ENCODE results near the gene GGA3.
"Not testable (repeated sequence)": the region's sequence is repeated elsewhere in the genome, so short reads cannot be mapped to it uniquely, and the experiment has no call there.

Gene GGA3, protein sequence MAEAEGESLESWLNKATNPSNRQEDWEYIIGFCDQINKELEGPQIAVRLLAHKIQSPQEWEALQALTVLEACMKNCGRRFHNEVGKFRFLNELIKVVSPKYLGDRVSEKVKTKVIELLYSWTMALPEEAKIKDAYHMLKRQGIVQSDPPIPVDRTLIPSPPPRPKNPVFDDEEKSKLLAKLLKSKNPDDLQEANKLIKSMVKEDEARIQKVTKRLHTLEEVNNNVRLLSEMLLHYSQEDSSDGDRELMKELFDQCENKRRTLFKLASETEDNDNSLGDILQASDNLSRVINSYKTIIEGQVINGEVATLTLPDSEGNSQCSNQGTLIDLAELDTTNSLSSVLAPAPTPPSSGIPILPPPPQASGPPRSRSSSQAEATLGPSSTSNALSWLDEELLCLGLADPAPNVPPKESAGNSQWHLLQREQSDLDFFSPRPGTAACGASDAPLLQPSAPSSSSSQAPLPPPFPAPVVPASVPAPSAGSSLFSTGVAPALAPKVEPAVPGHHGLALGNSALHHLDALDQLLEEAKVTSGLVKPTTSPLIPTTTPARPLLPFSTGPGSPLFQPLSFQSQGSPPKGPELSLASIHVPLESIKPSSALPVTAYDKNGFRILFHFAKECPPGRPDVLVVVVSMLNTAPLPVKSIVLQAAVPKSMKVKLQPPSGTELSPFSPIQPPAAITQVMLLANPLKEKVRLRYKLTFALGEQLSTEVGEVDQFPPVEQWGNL

GRCh38 chr17:75261336-75262111, at the start of gene GGA3, which contains the start of gene MRPS7:
TSS of gene GGA3 (minus strand) at chr17:75261606. CDS start at chr17:75261587, 19 bp downstream.
TSS of gene MRPS7 (plus strand) at chr17:75261879. CDS start at chr17:75261901, 22 bp downstream.
- peak; percentile 66 for DNase-seq (ENCODE audit: low read depth)

- no peak for DNase-seq (ENCODE audit: low read depth)
Observed at GRCh38 chr17:75308732-75309629, 47.6 kb upstream of the GGA3 start.

DNA sequence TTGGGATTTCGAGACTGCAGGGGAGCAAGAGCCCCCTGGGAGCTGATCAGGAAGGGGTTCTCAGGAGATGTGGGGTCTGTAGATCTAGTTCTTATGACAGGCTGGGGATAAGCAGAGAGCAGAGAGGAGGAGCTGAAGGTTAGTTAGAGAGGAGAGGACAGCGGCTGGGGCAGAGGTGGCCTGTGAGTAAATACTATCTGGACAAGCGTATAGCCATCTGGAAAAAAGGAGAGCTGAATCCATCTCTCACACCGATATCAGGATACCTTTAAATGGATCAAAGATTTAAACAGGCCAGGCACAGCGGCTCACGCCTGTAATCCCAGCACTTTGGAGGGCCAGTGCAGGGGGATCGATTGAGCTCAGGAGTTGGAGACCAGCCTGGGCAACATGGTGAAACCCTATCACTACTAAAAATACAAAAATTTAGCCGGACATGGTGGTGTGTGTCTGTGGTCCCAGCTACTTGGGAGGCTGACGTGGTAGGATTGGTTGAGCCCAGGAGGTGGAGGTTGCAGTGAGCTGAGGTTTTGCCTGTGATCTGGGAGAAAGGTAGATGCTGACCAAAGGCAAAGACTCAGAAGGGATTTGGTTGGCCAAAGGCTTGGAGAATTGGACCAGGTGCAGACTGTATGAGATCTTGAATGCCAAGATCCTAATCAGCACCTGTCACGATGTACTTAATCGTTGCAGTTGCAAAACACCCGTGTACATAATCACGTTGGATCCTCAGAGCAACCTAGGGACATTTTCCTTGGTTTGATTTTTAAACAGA, 46.7 kb upstream of the GGA3 start:
- DNase-seq (ENCODE audit: low read depth): no peak

DNA sequence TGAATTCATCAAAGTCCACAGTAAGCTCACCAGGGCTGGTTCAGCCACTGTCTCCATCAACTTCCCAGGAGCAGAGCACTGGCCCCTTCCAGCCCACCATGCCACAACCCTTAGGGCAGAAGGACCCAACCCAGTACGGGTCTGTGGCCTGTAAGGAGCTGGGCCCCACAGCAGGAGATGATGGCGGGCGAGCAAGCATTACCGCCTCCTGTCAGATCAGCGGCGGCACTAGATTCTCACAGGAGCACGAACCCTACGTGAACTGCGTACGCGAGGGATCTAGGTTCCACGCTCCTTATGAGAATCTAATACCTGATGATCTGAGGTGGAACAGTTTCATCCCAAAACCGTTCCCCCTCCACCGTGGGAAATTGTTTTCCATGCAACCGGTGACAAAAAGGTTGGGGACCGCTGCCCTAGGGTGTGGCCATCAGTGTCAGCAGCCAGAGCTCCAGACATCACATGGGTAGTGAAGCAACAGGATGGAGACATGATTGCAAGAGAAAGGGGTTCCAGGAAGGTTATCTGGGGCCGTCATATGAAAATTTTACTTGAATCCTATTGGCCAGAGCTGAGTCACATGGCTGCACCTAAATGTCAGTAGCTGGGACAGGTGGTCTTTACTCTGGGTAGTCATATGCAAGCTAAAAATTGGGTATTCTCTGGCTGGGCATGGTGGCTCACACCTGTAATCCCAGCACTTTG, 40.2 kb upstream of the GGA3 start:
- DNase-seq (ENCODE audit: low read depth): no peak

GRCh38 chr17:75301049-75301448, 39.6 kb upstream of the GGA3 start:
- DNase-seq (ENCODE audit: low read depth): no peak

- no peak for DNase-seq (ENCODE audit: low read depth)
Observed at GRCh38 chr17:75300280-75300679, 38.9 kb upstream of the GGA3 start.

DNA sequence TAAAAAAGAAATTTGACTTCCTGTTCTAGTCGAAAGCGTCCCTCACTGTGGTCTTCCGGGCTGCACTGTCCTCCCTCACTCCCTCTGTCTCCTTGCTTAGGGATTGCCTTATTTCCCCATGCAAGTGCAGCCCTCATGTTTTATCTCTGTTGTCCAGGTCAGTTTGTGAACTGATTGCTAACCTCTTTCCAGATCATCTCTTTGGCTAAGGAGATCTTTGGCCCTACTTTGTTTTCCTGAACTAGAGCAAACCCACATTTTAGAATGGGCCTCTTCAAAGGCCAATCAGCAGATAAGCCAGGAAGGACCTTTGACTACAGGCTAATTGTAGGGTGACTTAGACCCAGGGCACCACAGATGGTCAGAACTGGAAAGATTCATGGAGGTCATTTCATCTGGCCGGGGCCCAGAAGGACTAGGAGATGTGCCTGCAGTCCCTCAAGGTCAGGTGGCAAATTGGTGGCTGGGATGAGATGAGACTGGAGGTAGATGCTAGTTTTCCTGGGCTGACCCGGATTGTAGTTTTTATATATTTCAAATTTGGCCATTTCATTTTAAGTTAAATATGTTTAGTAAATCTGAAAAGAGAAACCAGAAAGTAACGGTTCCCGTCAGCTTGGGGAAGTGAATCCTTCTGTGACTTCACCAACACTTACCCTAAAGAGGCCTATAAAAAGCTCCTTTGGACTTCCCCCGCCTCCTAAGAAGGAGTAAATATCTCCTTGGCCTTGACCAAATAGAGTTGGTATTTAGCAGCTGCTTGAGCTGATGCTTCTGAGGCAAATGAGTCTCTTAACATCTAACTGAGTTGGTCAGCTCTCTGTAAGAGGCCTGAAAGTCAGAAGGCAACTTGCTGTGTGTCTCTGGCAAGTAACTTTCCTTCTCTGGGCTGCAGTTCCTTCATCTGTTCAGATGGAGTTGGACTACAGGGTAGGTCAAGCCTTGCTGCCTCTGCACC, 34.1 kb upstream of the GGA3 start:
- DNase-seq (ENCODE audit: low read depth): no peak

DNA sequence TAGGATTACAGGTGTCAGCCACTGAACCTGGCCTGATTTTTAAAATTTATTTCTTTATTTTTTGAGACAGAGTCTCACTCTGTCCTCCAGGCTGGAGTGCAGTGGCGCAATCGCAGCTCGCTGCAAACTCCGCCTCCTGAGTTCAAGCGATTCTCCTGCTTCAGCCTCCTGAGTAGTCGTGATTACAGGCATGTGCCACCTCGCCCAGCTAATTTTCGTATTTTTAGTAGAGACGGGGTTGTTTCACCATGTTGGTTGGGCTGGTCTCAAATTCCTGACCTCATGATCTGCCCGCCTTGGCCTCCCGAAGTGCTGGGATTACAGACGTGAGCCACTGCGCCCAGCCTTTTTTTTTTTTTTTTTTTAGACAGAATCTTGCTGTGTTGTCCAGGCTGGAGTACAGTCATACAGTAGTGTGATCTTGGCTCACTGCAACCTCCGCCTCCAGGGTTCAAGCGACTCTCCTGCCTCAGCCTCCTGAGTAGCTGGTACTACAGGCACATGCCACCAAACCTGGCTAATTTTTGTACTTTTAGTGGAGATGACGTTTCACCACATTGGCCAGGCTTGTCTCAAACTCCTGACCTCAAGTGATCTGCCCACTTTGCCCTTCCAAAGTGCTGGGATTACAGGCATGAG, 31.5 kb upstream of the GGA3 start:
- DNase-seq (ENCODE audit: low read depth): not testable (repeated sequence)

DNA sequence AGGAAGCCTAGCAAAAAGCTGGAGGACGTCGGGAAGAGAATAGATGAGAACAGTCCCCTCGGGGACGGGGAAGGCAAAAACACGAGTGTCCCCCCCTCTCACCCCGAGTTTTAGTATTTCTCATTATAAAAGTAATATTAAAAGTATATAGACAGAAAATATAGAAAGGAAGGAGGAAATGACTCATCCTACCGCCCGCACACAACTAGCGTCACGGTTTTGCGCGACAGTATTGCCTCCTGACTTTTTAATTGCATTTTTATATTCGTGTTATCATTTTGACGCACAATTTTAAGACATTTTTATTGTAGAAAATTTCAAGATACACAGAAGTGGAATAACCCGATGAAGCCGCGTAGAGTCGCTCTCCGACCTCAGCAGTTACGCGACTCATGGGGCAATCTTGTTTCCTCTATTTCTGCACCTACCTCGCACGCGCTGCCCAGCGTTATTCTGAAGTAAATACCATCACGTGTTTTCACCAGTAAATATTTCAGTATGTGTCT, 28.5 kb upstream of the GGA3 start:
- DNase-seq (ENCODE audit: low read depth): no peak

DNA sequence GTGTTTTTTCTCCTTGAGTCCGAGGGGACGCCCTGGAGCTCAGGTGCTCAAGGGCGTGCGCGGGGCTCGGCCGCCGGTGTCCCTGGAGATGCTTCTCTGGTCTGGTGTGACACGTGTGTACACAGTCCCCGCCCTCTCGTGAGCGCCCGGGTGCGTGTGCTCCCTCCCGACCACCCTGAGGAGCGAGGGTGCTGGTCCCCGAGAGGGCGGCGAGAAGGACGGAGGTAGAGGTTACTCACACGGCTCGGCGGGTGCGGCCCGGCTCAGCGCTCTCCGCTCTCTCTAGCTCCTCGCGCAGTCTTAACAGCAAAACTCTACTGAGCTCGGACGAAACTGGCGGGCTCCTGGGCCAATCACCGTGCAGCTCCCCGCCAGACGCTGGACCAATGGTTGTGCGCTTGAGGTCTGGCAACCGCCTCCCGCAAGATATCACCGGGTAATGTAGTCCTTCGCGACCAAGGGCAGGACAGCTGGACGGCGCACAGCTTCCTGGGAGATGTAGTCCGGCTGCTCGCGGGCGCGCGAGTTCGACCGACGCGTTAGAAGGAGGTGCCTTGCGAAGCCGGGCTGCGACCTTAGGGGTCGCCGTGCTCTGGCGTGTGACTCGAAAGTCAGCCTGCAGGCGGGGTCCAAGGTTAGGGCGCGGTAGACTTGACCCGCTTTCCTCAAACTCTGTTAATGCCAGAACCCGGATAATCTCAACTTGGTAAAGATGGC, 27.9 kb upstream of the GGA3 start, which contains the start of gene SLC25A19:
SLC25A19 (minus strand) TSS at position 319 of the 717 bp plus-strand sequence. CDS start 2,669 bp downstream, outside the sequence.
- peak; percentile 84 for DNase-seq (ENCODE audit: low read depth)

DNA sequence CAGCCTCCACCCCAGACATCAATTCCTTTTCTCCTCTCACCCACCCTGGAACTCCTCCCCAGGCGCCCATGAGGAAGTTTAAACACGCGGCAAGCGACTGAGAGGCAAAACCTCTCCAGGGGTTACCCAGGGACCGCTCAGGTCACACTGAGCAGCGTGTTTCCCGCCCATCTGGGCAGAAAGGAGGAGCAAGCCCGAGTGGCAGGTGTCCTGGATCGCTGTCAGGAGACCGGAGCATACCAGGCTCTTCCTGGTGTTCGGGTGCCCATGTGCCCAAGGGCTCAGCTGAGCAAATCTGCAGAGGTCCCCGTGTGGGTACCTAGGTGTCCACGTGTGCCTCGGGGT, 27.3 kb upstream of the GGA3 start:
- no peak for DNase-seq (ENCODE audit: low read depth)

- DNase-seq (ENCODE audit: low read depth): no peak
Observed at GRCh38 chr17:75288359-75288758, 27.0 kb upstream of the GGA3 start.

- no peak for DNase-seq (ENCODE audit: low read depth)
Observed at GRCh38 chr17:75287221-75287620, 25.8 kb upstream of the GGA3 start.

- no peak for DNase-seq (ENCODE audit: low read depth)
Observed at GRCh38 chr17:75285123-75285522, 23.7 kb upstream of the GGA3 start.

- not testable (repeated sequence) for DNase-seq (ENCODE audit: low read depth)
Observed at GRCh38 chr17:75280189-75280588, 18.8 kb upstream of the GGA3 start.

- peak; percentile 35 for DNase-seq (ENCODE audit: low read depth)
Observed at GRCh38 chr17:75277664-75278071, 16.3 kb upstream of the GGA3 start.

DNA sequence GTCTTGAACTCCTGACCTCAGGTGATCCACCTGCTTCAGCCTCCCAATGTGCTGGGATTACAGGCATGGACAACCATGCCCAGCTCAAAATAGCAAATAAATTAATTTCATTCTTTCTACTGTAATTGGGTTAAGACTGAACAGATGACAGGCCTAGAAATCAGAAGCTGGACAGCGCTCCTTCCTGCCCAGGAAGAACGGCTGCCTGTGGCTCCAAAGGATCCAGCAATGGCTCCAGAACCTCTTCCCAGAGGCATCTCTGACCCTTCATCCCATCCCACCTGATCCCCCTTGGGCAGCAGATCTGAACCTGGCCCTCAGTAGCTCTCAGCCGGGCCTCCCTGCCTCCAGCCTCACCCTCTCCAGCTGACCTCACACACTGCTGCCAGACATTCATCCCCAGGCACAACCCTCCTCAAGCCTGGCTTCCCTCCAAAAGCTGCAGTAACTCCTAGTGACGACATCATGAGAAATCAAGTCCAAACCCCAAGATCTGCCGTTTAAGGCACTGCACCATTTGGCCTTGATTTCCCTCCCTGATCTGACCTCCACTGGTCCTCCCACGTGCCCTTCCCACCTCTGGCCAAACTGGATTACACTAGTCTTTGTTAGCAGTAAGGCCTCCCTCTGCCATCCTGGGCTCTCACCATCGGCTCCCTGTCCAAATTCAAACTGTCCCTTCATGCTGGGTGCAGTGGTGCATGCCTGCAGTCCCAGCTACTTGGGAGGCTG, 12.7 kb upstream of the GGA3 start:
- DNase-seq (ENCODE audit: low read depth): no peak
